Endothelial cell of umbilical vein (primary cell): ENCODE data around the gene PAM16. TPM values are rescaled to one million over a fixed set of nuclear protein-coding genes. Genes with fewer than 3 reads are reported as not detected.

Experiments
- BruUV-seq: library from RNA; stranded (reverse); fragments of 400-500 nt; replicated peaks from 2 replicates; lab custom pipeline; 2021; lab: Mats Ljungman, UMichigan
- CTCF ChIA-PET: fragments of 300-600, 350-600 bp; sonication (Branson Sonifier 250); formaldehyde crosslinking; loops from one replicate; lab custom pipeline; 2021; ENCODE audit warnings: antibody characterized with exemption, inconsistent platforms; lab: Charles Lee
- POLR2A ChIA-PET: fragments of 300-600, 350-600 bp; sonication (Branson Sonifier 250); formaldehyde crosslinking; loops from one replicate; lab custom pipeline; 2021; ENCODE audit warnings: antibody characterized with exemption, inconsistent platforms; lab: Charles Lee
- DNase-seq: peaks from one replicate; pipeline ENCODE4 v3.0.0-alpha.2; 2011; ENCODE audit warnings: low read depth, low spot score
- FAIRE-seq: peaks from 2 replicates; lab custom pipeline; 2011; peaks lifted over from hg19 to GRCh38; lab: Jason Lieb, UNC
- H2AFZ ChIP-seq: 2 replicates; pipeline ENCODE4 v1.6.0; 2012; ENCODE audit warnings: low read depth, low read length, control low read depth, inconsistent platforms
- H3K27ac ChIP-seq: 2 replicates; pipeline ENCODE4 v1.5.1; 2011; ENCODE audit warnings: low read depth, mild to moderate bottlenecking, control low read depth, low read length, moderate library complexity; ENCODE audit not compliant: insufficient read depth
- H3K27me3 ChIP-seq, 2 experiments: 2 replicates each; pipeline versions ENCODE4 v1.6.0 to v1.6.1; 2011; ENCODE audit warnings: low read length in 2 of 2, mixed read lengths in 1 of 2; ENCODE audit not compliant: control insufficient read depth in 2 of 2, insufficient read depth in 2 of 2
- H3K36me3 ChIP-seq, 2 experiments: 2 replicates in 1 of 2; 3 replicates in 1 of 2; pipeline ENCODE4 v1.5.1; 2011; ENCODE audit warnings: low read length in 2 of 2, mild to moderate bottlenecking in 1 of 2, moderate library complexity in 1 of 2; ENCODE audit not compliant: control insufficient read depth in 2 of 2, insufficient read depth in 2 of 2; ENCODE audit errors: extremely low read depth in 1 of 2
- H3K4me1 ChIP-seq: 3 replicates; pipeline ENCODE4 v1.5.1; 2011; ENCODE audit warnings: mild to moderate bottlenecking, low read length; ENCODE audit not compliant: control insufficient read depth, insufficient read depth; ENCODE audit errors: extremely low read depth
- H3K4me2 ChIP-seq: 2 replicates; pipeline ENCODE4 v1.6.1; 2011; ENCODE audit warnings: low read length, control low read depth, mixed read lengths; ENCODE audit not compliant: insufficient read depth
- H3K4me3 ChIP-seq, 3 experiments: fragments of 200-600 bp in 1 of 3; sonication (generic), shearing (Covaris generic) in 1 of 3; replicated peaks in 1 of 3; 2 replicates each; pipeline ENCODE4 v1.5.1; 2011 to 2016; ENCODE audit warnings: control low read depth in 3 of 3, low read length in 3 of 3, mild to moderate bottlenecking in 2 of 3, inconsistent platforms in 1 of 3, low read depth in 1 of 3, moderate library complexity in 1 of 3; ENCODE audit not compliant: insufficient read depth in 1 of 3
- H3K79me2 ChIP-seq: 2 replicates; pipeline ENCODE4 v1.6.0; 2012; ENCODE audit warnings: low read length, inconsistent platforms; ENCODE audit not compliant: control insufficient read depth, insufficient read depth
- H3K9ac ChIP-seq: replicated peaks from 2 replicates; pipeline ENCODE3; 2011; ENCODE audit warnings: low read length, control low read depth; ENCODE audit not compliant: insufficient read depth; ENCODE audit errors: extremely low read depth
- H3K9me1 ChIP-seq: replicated peaks from 3 replicates; pipeline ENCODE4 v1.6.0; 2011; ENCODE audit warnings: mild to moderate bottlenecking, low read length; ENCODE audit not compliant: control insufficient read depth, insufficient read depth; ENCODE audit errors: extremely low read depth
- H3K9me3 ChIP-seq: replicated peaks from 2 replicates; pipeline ENCODE4 v1.5.1; 2012; ENCODE audit warnings: low read length, inconsistent platforms; ENCODE audit not compliant: control insufficient read depth, insufficient read depth
- H4K20me1 ChIP-seq: replicated peaks from 2 replicates; pipeline ENCODE3; 2011; ENCODE audit warnings: mild to moderate bottlenecking, low read length; ENCODE audit not compliant: control insufficient read depth, insufficient read depth; ENCODE audit errors: extremely low read depth
- EZH2 ChIP-seq: IDR thresholded peaks from 2 replicates; pipeline ENCODE4 v1.6.1; 2012; ENCODE audit warnings: borderline replicate concordance, low read depth, mild to moderate bottlenecking, moderate library complexity, low read length, inconsistent platforms; ENCODE audit not compliant: severe bottlenecking
- FOS ChIP-seq: IDR thresholded peaks from 2 replicates; pipeline ENCODE4 v1.6.1; 2011; ENCODE audit warnings: mild to moderate bottlenecking, low read length, moderate library complexity, borderline replicate concordance; ENCODE audit not compliant: insufficient read depth
- GATA2 ChIP-seq: IDR thresholded peaks from 2 replicates; pipeline ENCODE4 v1.7.0; 2011; ENCODE audit warnings: low read depth, mild to moderate bottlenecking, moderate library complexity, mixed read lengths, low read length; ENCODE audit not compliant: insufficient read length, insufficient read depth
- JUN ChIP-seq: IDR thresholded peaks from 2 replicates; pipeline ENCODE4 v1.6.1; 2011; ENCODE audit warnings: borderline replicate concordance, low read depth; ENCODE audit not compliant: insufficient read length, insufficient read depth
- MYC ChIP-seq: IDR thresholded peaks from one replicate; pipeline ENCODE4 v1.6.1; 2011; ENCODE audit warnings: mild to moderate bottlenecking, low read depth, low read length
- POLR2A ChIP-seq: IDR thresholded peaks from 2 replicates; pipeline ENCODE4 v1.6.1; 2012; ENCODE audit warnings: low read depth, mild to moderate bottlenecking, control low read depth, low read length
- POLR2AphosphoS5 ChIP-seq: IDR thresholded peaks from 2 replicates; pipeline ENCODE4 v1.6.1; 2012; ENCODE audit warnings: low read depth, mild to moderate bottlenecking, control low read depth, low read length, moderate library complexity; ENCODE audit not compliant: insufficient read depth
- dilution Hi-C: fragments of 300-500 bp; cut with MboI; formaldehyde crosslinking; loops from one replicate; pipeline ENCODE4 v1.15.0; 2019; ENCODE audit warnings: low sequenced_read_pairs; ENCODE audit not compliant: extremely low pct_ligation_motif_present
- intact Hi-C: fragments of 100-400 bp; cut with micrococcal nuclease; formaldehyde crosslinking; loops from one replicate; pipeline ENCODE4 v1.10.0; 2022
- polyA plus RNA-seq, 4 experiments: library from polyadenylated mRNA; depleted of rRNA in 3 of 4; stranded (reverse) in 3 of 4; unstranded in 1 of 4; fragments of >200 nt; gene quantifications; 2 replicates each; pipeline versions ENCODE4 v1.2.1 to v1.2.3, GENCODE V29; 2011 to 2012; ENCODE audit warnings: missing spikeins in 1 of 4
- total RNA-seq: library from RNA; stranded (reverse); gene quantifications from 2 replicates; pipeline ENCODE4 v1.2.3, GENCODE V29; 2021
- TF ChIP-seq, protein P1 (sequence below): IDR thresholded peaks from 2 replicates; pipeline ENCODE4 v1.6.1; 2011; ENCODE audit not compliant: insufficient read depth, insufficient read length
- TF ChIP-seq, protein P2 (sequence below), 2 donors: IDR thresholded peaks; 1 replicate in 1 of 2; 2 replicates in 1 of 2; pipeline ENCODE4 v1.5.1; 2011; ENCODE audit warnings: low read length in 2 of 2, mild to moderate bottlenecking in 2 of 2, moderate library complexity in 2 of 2, control low read depth in 1 of 2, inconsistent platforms in 1 of 2, low read depth in 1 of 2; ENCODE audit not compliant: insufficient read depth in 1 of 2; ENCODE audit errors: extremely low read depth in 1 of 2

Gene PAM16
- total and polyA plus RNA-seq, 2 donors (not counting 3 experiments of a cell fraction or from before 2014, with no cell fraction given) = 40.0 to 67.2 TPM

GRCh38 chr16:4297480-4297879 is 53.6 kb downstream of the PAM16 start:
- FAIRE-seq (no peak), DNase-seq (no peak)
- CTCF ChIA-PET = interaction anchor here (0.7 to 6.0 kb wide), 7 partner anchors 9 to 106 kb away, joined by 3 to 58 read pairs (median 8); partner anchors contain the start of gene TFAP4
- Histone ChIP-seq H3K4me2 (no peak overlapping the region), H3K9ac (no peak overlapping the region), H3K27me3 (no peaks in the 10 kb centered on the region), H3K27ac (no peak overlapping the region), H3K4me1 (peaks cover 15% of the 10 kb centered on the region), H3K9me1 (no peaks in the 10 kb centered on the region), H3K4me3 (no peak overlapping the region), H3K36me3 (no peaks in the 10 kb centered on the region), H3K79me2 (no peaks in the 10 kb centered on the region), H2AFZ (no peak overlapping the region), H3K9me3 (no peaks in the 10 kb centered on the region), H4K20me1 (no peaks in the 10 kb centered on the region)
- intact Hi-C loops = no loop called here
- POLR2A ChIA-PET = no interaction called here
- dilution Hi-C loops = no loop called here
- BruUV-seq = no TSS peak
- no peak for TF ChIP-seq MYC
- TF ChIP-seq POLR2A = no peak
- TF ChIP-seq FOS = no peak
- TF ChIP-seq EZH2 = no peak

- Histone ChIP-seq H3K27ac (no peak overlapping the region), H3K4me3 (no peak overlapping the region), H3K9me1 (no peaks in the 10 kb centered on the region), H4K20me1 (no peaks in the 10 kb centered on the region), H3K9ac (no peak overlapping the region), H3K9me3 (no peaks in the 10 kb centered on the region), H3K27me3 (no peaks in the 10 kb centered on the region), H3K36me3 (no peaks in the 10 kb centered on the region), H3K79me2 (no peaks in the 10 kb centered on the region), H3K4me2 (no peak overlapping the region), H2AFZ (no peak overlapping the region), H3K4me1 (peaks cover 15% of the 10 kb centered on the region)
- ChIA-PET CTCF (interaction anchor here (1.1 to 2.7 kb wide), 3 partner anchors 14 to 35 kb away, joined by 3 to 13 read pairs (median 9); no protein-coding TSS in a partner anchor), POLR2A (no interaction called here)
- no TSS peak for BruUV-seq
- DNase-seq = no peak
- dilution Hi-C loops (no loop called here), intact Hi-C loops (no loop called here)
- FAIRE-seq = no peak
- TF ChIP-seq, protein P1, sequence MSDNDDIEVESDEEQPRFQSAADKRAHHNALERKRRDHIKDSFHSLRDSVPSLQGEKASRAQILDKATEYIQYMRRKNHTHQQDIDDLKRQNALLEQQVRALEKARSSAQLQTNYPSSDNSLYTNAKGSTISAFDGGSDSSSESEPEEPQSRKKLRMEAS = no peak
- TF ChIP-seq POLR2AphosphoS5 (no peak), GATA2 (no peak), POLR2A (no peak), JUN (no peak), MYC (no peak)
- TF ChIP-seq, protein P2, sequence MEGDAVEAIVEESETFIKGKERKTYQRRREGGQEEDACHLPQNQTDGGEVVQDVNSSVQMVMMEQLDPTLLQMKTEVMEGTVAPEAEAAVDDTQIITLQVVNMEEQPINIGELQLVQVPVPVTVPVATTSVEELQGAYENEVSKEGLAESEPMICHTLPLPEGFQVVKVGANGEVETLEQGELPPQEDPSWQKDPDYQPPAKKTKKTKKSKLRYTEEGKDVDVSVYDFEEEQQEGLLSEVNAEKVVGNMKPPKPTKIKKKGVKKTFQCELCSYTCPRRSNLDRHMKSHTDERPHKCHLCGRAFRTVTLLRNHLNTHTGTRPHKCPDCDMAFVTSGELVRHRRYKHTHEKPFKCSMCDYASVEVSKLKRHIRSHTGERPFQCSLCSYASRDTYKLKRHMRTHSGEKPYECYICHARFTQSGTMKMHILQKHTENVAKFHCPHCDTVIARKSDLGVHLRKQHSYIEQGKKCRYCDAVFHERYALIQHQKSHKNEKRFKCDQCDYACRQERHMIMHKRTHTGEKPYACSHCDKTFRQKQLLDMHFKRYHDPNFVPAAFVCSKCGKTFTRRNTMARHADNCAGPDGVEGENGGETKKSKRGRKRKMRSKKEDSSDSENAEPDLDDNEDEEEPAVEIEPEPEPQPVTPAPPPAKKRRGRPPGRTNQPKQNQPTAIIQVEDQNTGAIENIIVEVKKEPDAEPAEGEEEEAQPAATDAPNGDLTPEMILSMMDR (IDR thresholded peaks at IDR 0.05; ENCODE audit: extremely low read depth in 1 of 2, insufficient read depth in 1 of 2, low read depth in 1 of 2, low read length in 2 of 2) = no peak
Measured at GRCh38 chr16:4295581-4295980, 55.5 kb downstream of the PAM16 start.
